Lower lobe of right lung (tissue), 2 donors: ENCODE results near the gene TSPEAR. TPM values are rescaled to one million over a fixed set of nuclear protein-coding genes. Genes with fewer than 3 reads are reported as not detected.
"Not testable (repeated sequence)": the region's sequence is repeated elsewhere in the genome, so short reads cannot be mapped to it uniquely, and the experiment has no call there.

ENCODE experiments used
- ATAC-seq, 2 donors: fragments of 200-7000 bp; cut with Tn5 transposase; one replicate each; pipeline ENCODE4 v1.9.1; 2020 to 2022; ENCODE audit warnings: mild to moderate bottlenecking in 2 of 2, moderate library complexity in 2 of 2
- DNase-seq: peaks from one replicate; pipeline ENCODE4 v3.0.0-alpha.2; 2020
- H3K27ac ChIP-seq: fragments of 200-600 bp; one replicate; pipeline ENCODE4 v1.8.0; 2022
- H3K27me3 ChIP-seq: fragments of 200-600 bp; one replicate; pipeline ENCODE4 v1.8.0; 2022; ENCODE audit warnings: low read depth
- H3K36me3 ChIP-seq: fragments of 200-600 bp; one replicate; pipeline ENCODE4 v1.8.0; 2022; ENCODE audit warnings: mild to moderate bottlenecking
- H3K4me1 ChIP-seq: fragments of 200-600 bp; one replicate; pipeline ENCODE4 v1.8.0; 2022
- H3K4me3 ChIP-seq: fragments of 200-600 bp; one replicate; pipeline ENCODE4 v1.8.0; 2022; ENCODE audit warnings: mild to moderate bottlenecking
- H3K9me3 ChIP-seq: fragments of 200-600 bp; one replicate; pipeline ENCODE4 v1.8.0; 2022
- intact Hi-C: fragments of 100-400 bp; cut with DNase I; formaldehyde crosslinking; loops from one replicate; pipeline ENCODE4 v1.11.0; 2022
- total RNA-seq: library from RNA; stranded (reverse); fragmentation: NEBNext Ultra II Directional; extraction: Animal tissue kit (Norgen Biotek cat#: 25700); gene quantifications from one replicate; pipeline ENCODE4 v1.2.1, GENCODE V29; 2021
- TF ChIP-seq, protein P1 (sequence below): fragments of 200-600 bp; IDR thresholded peaks from one replicate; pipeline ENCODE4 v1.8.0; 2022; ENCODE audit warnings: antibody characterized with exemption, mild to moderate bottlenecking
- donor health status: DM: no; HTN: yes; CAD: no; lungs with severe emphysema.

The TSPEAR gene
- total RNA-seq, 1 donor from 2014 or later = 0.27 TPM

GRCh38 chr21:44612029-44612486 is 99.3 kb downstream of the TSPEAR start, which contains the start of gene KRTAP10-8:
KRTAP10-8 (plus strand) TSS chr21:44612079; CDS start chr21:44612101, 22 bp downstream.
- no peak for DNase-seq

DNA sequence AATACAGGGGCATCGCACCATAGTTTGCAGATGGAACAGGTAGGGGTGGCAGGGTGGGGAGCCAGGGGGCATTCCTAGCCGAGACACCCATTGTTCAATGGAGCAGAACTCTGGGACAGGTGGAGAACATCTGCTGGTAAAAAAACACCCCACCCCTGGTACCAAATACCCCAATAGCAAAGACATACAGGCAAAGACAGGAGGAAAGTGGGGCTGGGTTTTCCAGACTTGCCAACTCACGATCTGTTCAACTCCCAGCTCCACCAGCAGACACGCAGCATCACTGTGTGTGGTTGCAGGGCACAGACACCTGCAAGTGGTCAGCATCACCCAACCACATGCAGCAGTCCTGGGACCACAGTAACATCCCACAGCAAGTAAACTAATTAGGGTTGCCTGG is 99.8 kb downstream of the TSPEAR start:
- peaks cover 13% of the 10 kb centered on the region for H3K9me3 ChIP-seq
- intact Hi-C loops = no loop called here
- H3K4me1 ChIP-seq = no peaks in the 10 kb centered on the region
- ATAC-seq = no peak
- no peaks in the 10 kb centered on the region for H3K36me3 ChIP-seq
- no peak for DNase-seq
- TF ChIP-seq, protein P1, sequence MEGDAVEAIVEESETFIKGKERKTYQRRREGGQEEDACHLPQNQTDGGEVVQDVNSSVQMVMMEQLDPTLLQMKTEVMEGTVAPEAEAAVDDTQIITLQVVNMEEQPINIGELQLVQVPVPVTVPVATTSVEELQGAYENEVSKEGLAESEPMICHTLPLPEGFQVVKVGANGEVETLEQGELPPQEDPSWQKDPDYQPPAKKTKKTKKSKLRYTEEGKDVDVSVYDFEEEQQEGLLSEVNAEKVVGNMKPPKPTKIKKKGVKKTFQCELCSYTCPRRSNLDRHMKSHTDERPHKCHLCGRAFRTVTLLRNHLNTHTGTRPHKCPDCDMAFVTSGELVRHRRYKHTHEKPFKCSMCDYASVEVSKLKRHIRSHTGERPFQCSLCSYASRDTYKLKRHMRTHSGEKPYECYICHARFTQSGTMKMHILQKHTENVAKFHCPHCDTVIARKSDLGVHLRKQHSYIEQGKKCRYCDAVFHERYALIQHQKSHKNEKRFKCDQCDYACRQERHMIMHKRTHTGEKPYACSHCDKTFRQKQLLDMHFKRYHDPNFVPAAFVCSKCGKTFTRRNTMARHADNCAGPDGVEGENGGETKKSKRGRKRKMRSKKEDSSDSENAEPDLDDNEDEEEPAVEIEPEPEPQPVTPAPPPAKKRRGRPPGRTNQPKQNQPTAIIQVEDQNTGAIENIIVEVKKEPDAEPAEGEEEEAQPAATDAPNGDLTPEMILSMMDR = no peak
- H3K27me3 ChIP-seq = no peaks in the 10 kb centered on the region
- no peak overlapping the region for H3K4me3 ChIP-seq
- no peak overlapping the region for H3K27ac ChIP-seq

More at GRCh38 chr21:44612029-44612486, 99.3 kb downstream of the TSPEAR start, which contains the start of gene KRTAP10-8:
- no peak for ATAC-seq
- TF ChIP-seq, protein P1 = no peak
- no peak within 1 kb of the TSS for H3K4me3 ChIP-seq
- H3K27ac ChIP-seq = no peak within 1 kb of the TSS
- no peaks in the 10 kb centered on the region for H3K36me3 ChIP-seq
- intact Hi-C loops = no loop called here
- no peaks in the 10 kb centered on the region for H3K4me1 ChIP-seq
- H3K9me3 ChIP-seq = peaks cover 13% of the 10 kb centered on the region
- H3K27me3 ChIP-seq = no peaks in the 10 kb centered on the region

GRCh38 chr21:44610157-44610843 is 101.1 kb downstream of the TSPEAR start:
- ATAC-seq, intact Hi-C loops, H3K27me3 ChIP-seq, H3K4me3 ChIP-seq, DNase-seq, H3K27ac ChIP-seq, H3K36me3 ChIP-seq, H3K4me1 ChIP-seq: not testable (repeated sequence)
- peaks cover 13% of the 10 kb centered on the region for H3K9me3 ChIP-seq

- Histone ChIP-seq H3K4me3 (no peak overlapping the region), H3K4me1 (no peaks in the 10 kb centered on the region), H3K27me3 (peaks cover 3% of the 10 kb centered on the region), H3K36me3 (no peaks in the 10 kb centered on the region), H3K27ac (no peak overlapping the region), H3K9me3 (peaks cover 13% of the 10 kb centered on the region)
- DNase-seq = no peak
- ATAC-seq = no peak
- intact Hi-C loops = no loop called here
- TF ChIP-seq, protein P1 = no peak
These were observed 102.2 kb downstream of the TSPEAR start for GRCh38 chr21:44609193-44609592.

GRCh38 chr21:44606495-44606894 is 104.9 kb downstream of the TSPEAR start:
- Histone ChIP-seq H3K4me3 (no peak overlapping the region), H3K36me3 (no peaks in the 10 kb centered on the region), H3K27ac (no peak overlapping the region), H3K9me3 (peaks cover 9% of the 10 kb centered on the region), H3K4me1 (no peaks in the 10 kb centered on the region), H3K27me3 (peaks cover 20% of the 10 kb centered on the region)
- intact Hi-C loops = no loop called here
- DNase-seq (no peak), ATAC-seq (no peak)
- TF ChIP-seq, protein P1 = no peak

DNA sequence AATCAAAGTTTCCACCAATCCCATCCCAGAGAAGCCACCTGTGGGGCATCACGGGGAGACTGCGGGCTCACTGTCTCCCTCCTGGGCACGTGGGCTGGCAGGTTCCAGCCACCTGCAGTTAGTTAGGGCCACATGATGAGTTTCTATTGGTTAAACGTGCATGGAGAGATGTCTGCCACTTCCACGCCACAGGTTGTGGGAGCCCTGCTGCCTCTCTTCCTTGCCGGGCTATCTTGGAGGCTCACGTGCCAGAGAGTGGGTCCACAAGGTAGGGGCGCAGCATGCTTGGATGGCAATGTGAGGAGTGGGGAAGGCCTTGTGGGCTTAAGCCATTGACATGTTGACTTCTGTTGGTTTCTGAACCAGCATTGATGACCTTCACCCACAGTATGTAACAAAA is 107.5 kb downstream of the TSPEAR start:
- H3K9me3 ChIP-seq = no peaks in the 10 kb centered on the region
- H3K4me1 ChIP-seq = no peaks in the 10 kb centered on the region
- TF ChIP-seq, protein P1 = no peak
- no peak overlapping the region for H3K27ac ChIP-seq
- H3K27me3 ChIP-seq = peaks cover 26% of the 10 kb centered on the region
- ATAC-seq (no peak), DNase-seq (no peak)
- no peak overlapping the region for H3K4me3 ChIP-seq
- intact Hi-C loops = no loop called here
- H3K36me3 ChIP-seq = no peaks in the 10 kb centered on the region
